ENCODE measurements around the gene AJM1. TPM values are rescaled to one million over a fixed set of nuclear protein-coding genes. Genes with fewer than 3 reads are reported as not detected.

AJM1 gene
- total RNA-seq, 1 experiment from 2014 or later, result 2.9 TPM

- no peaks in the 10 kb centered on the region for H3K27me3 Mint-ChIP-seq (ENCODE audit: unreplicated experiment)
- intact Hi-C loops (cut with micrococcal nuclease; ENCODE audit: unreplicated experiment), result no loop called here
- H3K36me3 Mint-ChIP-seq (ENCODE audit: insufficient read depth, unreplicated experiment), result peaks cover 24% of the 10 kb centered on the region
- no peak for TF ChIP-seq CTCF (IDR thresholded peaks at IDR 0.05; ENCODE audit: unreplicated experiment)
- no peak for DNase-seq
- H3K4me3 Mint-ChIP-seq (ENCODE audit: low read depth, unreplicated experiment), result no peak overlapping the region
- peaks cover 8% of the 10 kb centered on the region for H3K4me1 Mint-ChIP-seq (ENCODE audit: low read depth, unreplicated experiment)
- CTCF ChIA-PET, result no interaction called here
- no peak overlapping the region for H3K27ac Mint-ChIP-seq (ENCODE audit: unreplicated experiment)
- H3K9me3 Mint-ChIP-seq (ENCODE audit: low read depth, unreplicated experiment), result no peaks in the 10 kb centered on the region
- no TSS peak for BruUV-seq (replicated peaks)
These were observed 3.7 kb upstream of the AJM1 start for GRCh38 chr9:136838314-136839228.

GRCh38 chr9:136839229-136840139, 2.8 kb upstream of the AJM1 start:
- intact Hi-C loops (cut with micrococcal nuclease; ENCODE audit: unreplicated experiment), result no loop called here
- Mint-ChIP-seq H3K9me3 (ENCODE audit: low read depth, unreplicated experiment) (no peaks in the 10 kb centered on the region), H3K27me3 (ENCODE audit: unreplicated experiment) (no peaks in the 10 kb centered on the region), H3K4me1 (ENCODE audit: low read depth, unreplicated experiment) (peaks cover 8% of the 10 kb centered on the region), H3K4me3 (ENCODE audit: low read depth, unreplicated experiment) (no peak overlapping the region), H3K36me3 (ENCODE audit: insufficient read depth, unreplicated experiment) (peaks cover 29% of the 10 kb centered on the region), H3K27ac (ENCODE audit: unreplicated experiment) (no peak overlapping the region)
- CTCF ChIA-PET, result no interaction called here
- no TSS peak for BruUV-seq (replicated peaks)
- no peak for DNase-seq
- TF ChIP-seq CTCF (IDR thresholded peaks at IDR 0.05; ENCODE audit: unreplicated experiment), result no peak

GRCh38 chr9:136840140-136840876, 2.0 kb upstream of the AJM1 start:
- H3K4me3 Mint-ChIP-seq (ENCODE audit: low read depth, unreplicated experiment), result no peak overlapping the region
- TF ChIP-seq CTCF (IDR thresholded peaks at IDR 0.05; ENCODE audit: unreplicated experiment), result no peak
- intact Hi-C loops (cut with micrococcal nuclease; ENCODE audit: unreplicated experiment), result no loop called here
- no peak for DNase-seq
- CTCF ChIA-PET, result no interaction called here
- peaks cover 8% of the 10 kb centered on the region for H3K4me1 Mint-ChIP-seq (ENCODE audit: low read depth, unreplicated experiment)
- BruUV-seq (replicated peaks), result TSS peak; percentile 65
- H3K27me3 Mint-ChIP-seq (ENCODE audit: unreplicated experiment), result no peaks in the 10 kb centered on the region
- H3K27ac Mint-ChIP-seq (ENCODE audit: unreplicated experiment), result no peak overlapping the region
- peaks cover 24% of the 10 kb centered on the region for H3K36me3 Mint-ChIP-seq (ENCODE audit: insufficient read depth, unreplicated experiment)
- no peaks in the 10 kb centered on the region for H3K9me3 Mint-ChIP-seq (ENCODE audit: low read depth, unreplicated experiment)

All from Calu3 (cell line).